B cell (primary cell): Measurements from ENCODE around the gene KCNS3. TPM values are rescaled to one million over a fixed set of nuclear protein-coding genes. Genes with fewer than 3 reads are reported as not detected.
A peak's percentile ranks its signal among the peaks of the same experiment; 100 is the strongest.

Experiments
- ATAC-seq: fragments of 200-7000 bp; cut with Tn5 transposase; one replicate; pipeline ENCODE4 v1.10.0; 2021; ENCODE audit warnings: low read depth, mild to moderate bottlenecking, moderate number of reproducible peaks, moderate library complexity
- CTCF ChIA-PET: fragments of 350-600 bp; sonication (Branson Sonifier 250); formaldehyde crosslinking; loops from one replicate; lab custom pipeline; 2021; ENCODE audit warnings: antibody characterized with exemption, inconsistent platforms; lab: Charles Lee
- POLR2A ChIA-PET: fragments of 350-600 bp; sonication (Branson Sonifier 250); formaldehyde crosslinking; loops from one replicate; lab custom pipeline; 2021; ENCODE audit warnings: antibody characterized with exemption; lab: Charles Lee
- DNase-seq: peaks from one replicate; pipeline ENCODE4 v3.0.0; 2013
- H2AFZ ChIP-seq: 2 replicates; pipeline ENCODE4 v1.6.1; 2012; ENCODE audit warnings: mild to moderate bottlenecking, low read depth, low read length; ENCODE audit not compliant: insufficient read depth, poor library complexity, severe bottlenecking
- H3K27ac ChIP-seq, 2 donors: 1 replicate in 1 of 2; 2 replicates in 1 of 2; pipeline ENCODE4 v1.5.1; 2012 to 2013; ENCODE audit warnings: low read length in 2 of 2, mild to moderate bottlenecking in 2 of 2, moderate library complexity in 1 of 2
- H3K27me3 ChIP-seq, 4 experiments: fragments of 200-600 bp in 1 of 4; sonication (generic) in 1 of 4; replicated peaks in 1 of 4; 1 replicate in 2 of 4; 2 replicates in 2 of 4; pipeline versions ENCODE4 v1.6.1 to v1.7.0; 2013 to 2016; ENCODE audit warnings: low read length in 3 of 4, mild to moderate bottlenecking in 2 of 4, mixed read lengths in 1 of 4, moderate library complexity in 1 of 4; ENCODE audit not compliant: insufficient read depth in 4 of 4, control insufficient read depth in 3 of 4; ENCODE audit errors: control extremely low read depth in 1 of 4
- H3K36me3 ChIP-seq, 2 experiments: replicated peaks in 1 of 2; 1 replicate in 1 of 2; 2 replicates in 1 of 2; pipeline versions ENCODE4 v1.6.1 to v1.7.1; 2013; ENCODE audit warnings: low read length in 1 of 2; ENCODE audit not compliant: insufficient read depth in 2 of 2, control insufficient read depth in 1 of 2; ENCODE audit errors: control extremely low read depth in 1 of 2, extremely low read depth in 1 of 2
- H3K4me1 ChIP-seq, 2 donors: fragments of 200-600 bp in 1 of 2; sonication (generic) in 1 of 2; 1 replicate in 1 of 2; 2 replicates in 1 of 2; pipeline versions ENCODE4 v1.5.1 to v1.6.1; 2013 to 2017; ENCODE audit warnings: low read length in 2 of 2; ENCODE audit not compliant: control insufficient read depth in 2 of 2, insufficient read depth in 2 of 2
- H3K4me2 ChIP-seq: replicated peaks from 2 replicates; pipeline ENCODE3; 2012; ENCODE audit warnings: mild to moderate bottlenecking, low read depth, low read length; ENCODE audit not compliant: poor library complexity, severe bottlenecking
- H3K4me3 ChIP-seq, 5 experiments: fragments of 200-600 bp in 1 of 5; sonication (generic) in 1 of 5; 1 replicate in 3 of 5; 2 replicates in 2 of 5; pipeline versions ENCODE4 v1.5.1 to v1.7.0; 2011 to 2016; ENCODE audit warnings: low read length in 4 of 5, mild to moderate bottlenecking in 4 of 5, low read depth in 2 of 5, control low read depth in 1 of 5, moderate library complexity in 1 of 5; ENCODE audit not compliant: insufficient read depth in 1 of 5; ENCODE audit errors: control extremely low read depth in 1 of 5, extremely low read depth in 1 of 5
- H3K79me2 ChIP-seq: fragments of 200-600 bp; sonication (generic); one replicate; pipeline ENCODE4 v1.6.0; 2016; ENCODE audit warnings: low read length; ENCODE audit not compliant: control insufficient read depth, insufficient read depth
- H3K9ac ChIP-seq: fragments of 200-600 bp; sonication (generic); 2 replicates; pipeline ENCODE4 v1.6.1; 2017; ENCODE audit warnings: mild to moderate bottlenecking, low read length, moderate library complexity
- H3K9me3 ChIP-seq, 3 donors: one replicate each; pipeline versions ENCODE4 v1.6.1 to v1.7.1; 2013; ENCODE audit warnings: low read length in 2 of 3; ENCODE audit not compliant: control insufficient read depth in 2 of 3, insufficient read depth in 1 of 3; ENCODE audit errors: control extremely low read depth in 1 of 3
- H4K20me1 ChIP-seq: 2 replicates; pipeline ENCODE4 v1.6.0; 2012; ENCODE audit warnings: mild to moderate bottlenecking, low read length; ENCODE audit not compliant: insufficient read depth, control insufficient read depth, poor library complexity, severe bottlenecking
- H3K27ac Mint-ChIP-seq: one replicate; pipeline ENCODE4 v1.8.0; 2021; ENCODE audit warnings: mixed read lengths
- H3K27me3 Mint-ChIP-seq: one replicate; pipeline ENCODE4 v1.8.0; 2021; ENCODE audit warnings: mixed read lengths
- H3K4me1 Mint-ChIP-seq: one replicate; pipeline ENCODE4 v1.8.0; 2021; ENCODE audit warnings: mixed read lengths
- H3K4me3 Mint-ChIP-seq: one replicate; pipeline ENCODE4 v1.8.0; 2021; ENCODE audit warnings: mixed read lengths
- H3K9me3 Mint-ChIP-seq: one replicate; pipeline ENCODE4 v1.8.0; 2022; ENCODE audit warnings: mixed read lengths; ENCODE audit not compliant: insufficient read depth
- CTCF ChIP-seq: fragments of 200-600 bp; IDR thresholded peaks from one replicate; pipeline ENCODE4 v1.8.0; 2022; ENCODE audit warnings: antibody characterized with exemption, mild to moderate bottlenecking
- EZH2 ChIP-seq: IDR thresholded peaks from 2 replicates; pipeline ENCODE4 v1.6.1; 2012; ENCODE audit warnings: borderline replicate concordance, low read depth, mild to moderate bottlenecking, moderate library complexity, low read length; ENCODE audit not compliant: insufficient read depth, poor library complexity, severe bottlenecking
- WGBS: methylation state at CpG from one replicate; pipeline ENCODE4 v1.1.5; 2013; ENCODE audit warnings: missing lambda C conversion rate; ENCODE audit not compliant: insufficient coverage; 5-methylcytosine and 5-hydroxymethylcytosine counted together
- intact Hi-C: fragments of 100-400 bp; cut with micrococcal nuclease; formaldehyde crosslinking; loops from one replicate; pipeline ENCODE4 v1.10.0; 2022
- polyA plus RNA-seq: library from polyadenylated mRNA; depleted of rRNA; stranded (reverse); fragments of >200 nt; gene quantifications from 2 replicates; pipeline ENCODE4 v1.2.3, GENCODE V29; 2012
- total RNA-seq, 2 donors: library from RNA; stranded (reverse); fragments of 120-200 nt in 1 of 2; gene quantifications; 1 replicate in 1 of 2; 2 replicates in 1 of 2; pipeline versions ENCODE4 v1.2.3 to v1.2.4, GENCODE V29; 2013 to 2022

The KCNS3 gene
- total and polyA plus RNA-seq, 2 donors (not counting 1 experiment from before 2014, with no cell fraction given), result 0.10 to 0.76 TPM

DNA sequence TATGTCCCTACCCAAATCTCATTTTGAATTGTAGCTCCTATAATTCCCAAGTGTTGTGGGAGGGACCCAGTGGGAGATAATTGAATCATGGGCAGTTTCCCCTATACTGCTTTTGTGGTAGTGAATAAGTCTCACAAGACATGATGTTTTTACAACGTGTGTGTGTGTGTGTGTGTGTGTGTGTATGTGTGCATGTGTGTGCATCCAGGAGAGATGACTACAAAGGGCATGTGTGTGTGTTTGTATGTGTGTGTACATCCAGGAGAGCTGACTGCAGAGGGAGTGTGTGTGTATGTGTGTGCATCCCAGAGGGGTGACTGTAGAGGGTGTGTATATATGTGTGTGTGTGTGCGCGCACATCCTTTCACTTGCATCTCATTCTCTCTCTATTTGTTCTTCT lies 86.7 kb downstream of the KCNS3 start:
- WGBS, result 58% methylated on average over 1 of the region's 3 CpGs
- ATAC-seq (no peak), DNase-seq (no peak)
- Mint-ChIP-seq H3K9me3 (no peaks in the 10 kb centered on the region), H3K4me1 (peaks cover 13% of the 10 kb centered on the region), H3K27ac (no peak overlapping the region), H3K4me3 (no peak overlapping the region), H3K27me3 (peaks cover 56% of the 10 kb centered on the region)
- no peaks in the 10 kb centered on the region for H3K9me3 ChIP-seq
- no peak overlapping the region for H2AFZ ChIP-seq
- no peak overlapping the region for H3K27ac ChIP-seq
- no peak overlapping the region for H3K4me3 ChIP-seq
- no peaks in the 10 kb centered on the region for H4K20me1 ChIP-seq
- POLR2A ChIA-PET, result no interaction called here
- no peak overlapping the region for H3K4me2 ChIP-seq
- CTCF ChIA-PET, result no interaction called here
- peaks cover 0 to 32% (median 8%) of the 10 kb centered on the region in 4 experiments for H3K27me3 ChIP-seq
- H3K9ac ChIP-seq, result no peak overlapping the region
- TF ChIP-seq EZH2 (no peak), CTCF (no peak)
- peaks cover 10 to 11% of the 10 kb centered on the region in 2 donors for H3K4me1 ChIP-seq
- no peaks in the 10 kb centered on the region for H3K79me2 ChIP-seq
- H3K36me3 ChIP-seq, result no peaks in the 10 kb centered on the region
- intact Hi-C loops, result no loop called here

DNA sequence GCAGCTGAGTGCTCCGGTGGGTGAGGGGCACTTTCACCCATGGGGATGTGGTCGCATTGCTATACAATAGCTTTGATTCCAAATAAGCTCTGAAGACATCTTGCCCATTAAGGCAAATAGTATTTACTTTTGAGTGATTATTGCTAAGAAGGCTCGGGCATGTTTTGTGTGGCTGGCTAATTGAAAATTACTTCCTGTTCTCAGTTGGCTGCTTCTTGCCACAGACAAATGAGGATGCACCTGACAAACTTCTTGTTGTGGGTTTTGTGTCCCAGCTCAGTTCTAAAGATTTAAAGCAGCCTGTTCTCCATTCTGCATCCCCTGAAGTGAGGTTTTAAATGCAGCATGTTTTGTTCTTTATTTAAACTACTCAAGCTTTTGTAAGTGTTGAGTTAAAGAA lies 88.3 kb downstream of the KCNS3 start:
- ATAC-seq (no peak), DNase-seq (peak; percentile 18)
- H4K20me1 ChIP-seq, result no peaks in the 10 kb centered on the region
- H3K9me3 Mint-ChIP-seq, result no peaks in the 10 kb centered on the region
- CTCF ChIA-PET, result interaction anchor here (0.6 kb wide), 1 partner anchor 351 kb away, joined by 3 read pairs; no protein-coding TSS in a partner anchor
- peaks cover 13% of the 10 kb centered on the region for H3K4me1 Mint-ChIP-seq
- 0% methylated on average over 1 of the region's 3 CpGs for WGBS
- POLR2A ChIA-PET, result no interaction called here
- H3K4me2 ChIP-seq, result no peak overlapping the region
- H2AFZ ChIP-seq, result no peak overlapping the region
- no peak overlapping the region for H3K9ac ChIP-seq
- H3K27me3 ChIP-seq, result peaks cover 0 to 28% (median 11%) of the 10 kb centered on the region in 4 experiments
- no peaks in the 10 kb centered on the region for H3K36me3 ChIP-seq
- no peak overlapping the region for H3K4me3 ChIP-seq
- peaks cover 52% of the 10 kb centered on the region for H3K27me3 Mint-ChIP-seq
- H3K9me3 ChIP-seq, result no peaks in the 10 kb centered on the region
- no peaks in the 10 kb centered on the region for H3K79me2 ChIP-seq
- no peak overlapping the region for H3K27ac Mint-ChIP-seq
- intact Hi-C loops, result no loop called here
- TF ChIP-seq CTCF (no peak), EZH2 (no peak)
- peaks cover 10 to 11% of the 10 kb centered on the region in 2 donors for H3K4me1 ChIP-seq
- no peak overlapping the region for H3K27ac ChIP-seq
- no peak overlapping the region for H3K4me3 Mint-ChIP-seq
